Heart left ventricle (tissue), 16 donors: Measurements from ENCODE around the gene NT5DC2. TPM values are rescaled to one million over a fixed set of nuclear protein-coding genes. Genes with fewer than 3 reads are reported as not detected.
A peak's percentile ranks its signal among the peaks of the same experiment; 100 is the strongest.

Experiments
- ATAC-seq, 4 donors: fragments of 200-7000 bp; cut with Tn5 transposase; one replicate each; pipeline ENCODE4 v1.9.1; 2020 to 2022; ENCODE audit warnings: moderate library complexity in 4 of 4, mild to moderate bottlenecking in 3 of 4, moderate number of reproducible peaks in 1 of 4
- DNase-seq, 5 donors: peaks; one replicate each; pipeline ENCODE4 v3.0.0-alpha.2; 2020
- H3K27ac ChIP-seq, 12 donors: fragments of 200-600 bp; sonication (generic) in 4 of 12; one replicate each; pipeline versions ENCODE4 v1.5.0 to v1.8.0; 2016 to 2022; ENCODE audit warnings: mild to moderate bottlenecking in 2 of 12
- H3K27me3 ChIP-seq, 9 donors: fragments of 200-600 bp; sonication (generic) in 2 of 9; one replicate each; pipeline versions ENCODE4 v1.5.1 to v1.8.0; 2016 to 2022; ENCODE audit warnings: mild to moderate bottlenecking in 3 of 9
- H3K36me3 ChIP-seq, 9 donors: fragments of 200-600 bp; sonication (generic) in 2 of 9; one replicate each; pipeline versions ENCODE4 v1.5.0 to v1.8.0; 2018 to 2022; ENCODE audit warnings: mild to moderate bottlenecking in 2 of 9
- H3K4me1 ChIP-seq, 12 donors: fragments of 200-600 bp; sonication (generic) in 4 of 12; one replicate each; pipeline versions ENCODE4 v1.5.0 to v1.8.0; 2016 to 2022; ENCODE audit warnings: mild to moderate bottlenecking in 3 of 12
- H3K4me3 ChIP-seq, 12 donors: fragments of 200-600 bp; sonication (generic) in 4 of 12; one replicate each; pipeline versions ENCODE4 v1.5.0 to v1.8.0; 2017 to 2022; ENCODE audit warnings: mild to moderate bottlenecking in 9 of 12, moderate library complexity in 4 of 12
- H3K9me3 ChIP-seq, 12 donors: fragments of 200-600 bp; sonication (generic) in 4 of 12; one replicate each; pipeline versions ENCODE4 v1.5.0 to v1.8.0; 2016 to 2022; ENCODE audit warnings: mild to moderate bottlenecking in 1 of 12
- CTCF ChIP-seq, 12 donors: fragments of 200-600 bp; sonication (generic) in 4 of 12; IDR thresholded peaks; one replicate each; pipeline versions ENCODE4 v1.5.0 to v1.8.0; 2018 to 2022; ENCODE audit warnings: antibody characterized with exemption in 12 of 12, mild to moderate bottlenecking in 5 of 12
- POLR2A ChIP-seq, 2 donors: fragments of 450-650 bp; IDR thresholded peaks; one replicate each; pipeline ENCODE4 v1.6.1; 2017; ENCODE audit warnings: antibody characterized with exemption in 2 of 2, mild to moderate bottlenecking in 2 of 2, moderate library complexity in 2 of 2
- WGBS, 4 donors: extraction: QIAGEN DNeasy Blood & Tissue Kit in 2 of 4; methylation state at CpG; one replicate each; pipeline versions ENCODE4 v1.1.5 to v1.1.7; 2013 to 2018; 5-methylcytosine and 5-hydroxymethylcytosine counted together
- intact Hi-C, 10 donors: fragments of 100-400 bp; cut with DNase I; formaldehyde crosslinking; loops; one replicate each; pipeline versions ENCODE4 v1.11.1 to v1.14.2; 2022
- polyA plus RNA-seq, 2 donors: library from polyadenylated mRNA; stranded (reverse); fragments of 200-250 nt; gene quantifications; one replicate each; pipeline ENCODE4 v1.2.3, GENCODE V29; 2013
- total RNA-seq, 9 donors: library from RNA; depleted of rRNA in 2 of 9; stranded (reverse); fragments of >200 nt in 2 of 9; fragmentation: NEBNext Ultra II Directional in 3 of 9; extraction: Animal tissue kit (Norgen Biotek cat#: 25700) in 3 of 9; gene quantifications; one replicate each; pipeline versions ENCODE4 v1.1.0 to v1.2.4, GENCODE V29; 2016 to 2023
- donor health status: ischemic (EF 13 %, LVEDD 7.1; RV severe dilation, severe dysfunction).
- donor health status: healthy with polysubstance abuse.
- donor health status: DM: no; HTN: yes; CAD: no.
- donor health status: DM: no; HTN: no; CAD: no.
- donor health status: ischemic (EF 25% LVEDD 6.9; RV normal size, moderate dysfunction).
- donor health status: ischemic (EF 25% LVEDD 5.7; RV mildly dilated, moderate dysfunction).
- donor health status: healthy.
- donor health status: DM: yes; HTN: yes; CAD: no.
- donor health status: ischemic (EF 35%, LVEDD 5.7; RV mildly dilated, moderate dysfunction).
- donor health status: nonischemic (EF 11% LVEDD 7.7; RV severe dilation, severe dysfunction).
- donor health status: DM: yes; HTN: yes; CAD: no.
- donor health status: PGD.
- donor health status: ischemic (EF 29% LVEDD 5.4; RV normal size, mild dysfunction).
- donor health status: nonischemic (EF 23%, LVEDD 6.1; RV moderate dilation, normal function).

Gene NT5DC2
- total and polyA plus RNA-seq, 11 donors: 22.8 to 99.6 (median 59.7) TPM

GRCh38 chr3:52523386-52524257, 10.0 kb downstream of the NT5DC2 start:
- WGBS, 4 donors: 95 to 97% (median 95%) methylated on average over 20 to 26 of the region's 26 CpGs
- intact Hi-C loops: no loop called here
- no peak for ATAC-seq
- no peaks in the 10 kb centered on the region for H3K9me3 ChIP-seq
- peak overlapping the region in 4 of 12 donors; percentile 76 to 91 (median 79) for H3K27ac ChIP-seq
- no peaks in the 10 kb centered on the region for H3K27me3 ChIP-seq
- no peak for TF ChIP-seq CTCF (IDR thresholded peaks at IDR 0.05)
- no peak for TF ChIP-seq POLR2A (IDR thresholded peaks at IDR 0.05)
- H3K4me1 ChIP-seq: peaks cover 9 to 40% (median 25%) of the 10 kb centered on the region in 12 donors
- DNase-seq: peak in 3 of 5 donors; percentile 20 to 51 (median 26)
- H3K36me3 ChIP-seq: peaks cover 0 to 92% (median 26%) of the 10 kb centered on the region in 9 donors
- no peak overlapping the region for H3K4me3 ChIP-seq

DNA sequence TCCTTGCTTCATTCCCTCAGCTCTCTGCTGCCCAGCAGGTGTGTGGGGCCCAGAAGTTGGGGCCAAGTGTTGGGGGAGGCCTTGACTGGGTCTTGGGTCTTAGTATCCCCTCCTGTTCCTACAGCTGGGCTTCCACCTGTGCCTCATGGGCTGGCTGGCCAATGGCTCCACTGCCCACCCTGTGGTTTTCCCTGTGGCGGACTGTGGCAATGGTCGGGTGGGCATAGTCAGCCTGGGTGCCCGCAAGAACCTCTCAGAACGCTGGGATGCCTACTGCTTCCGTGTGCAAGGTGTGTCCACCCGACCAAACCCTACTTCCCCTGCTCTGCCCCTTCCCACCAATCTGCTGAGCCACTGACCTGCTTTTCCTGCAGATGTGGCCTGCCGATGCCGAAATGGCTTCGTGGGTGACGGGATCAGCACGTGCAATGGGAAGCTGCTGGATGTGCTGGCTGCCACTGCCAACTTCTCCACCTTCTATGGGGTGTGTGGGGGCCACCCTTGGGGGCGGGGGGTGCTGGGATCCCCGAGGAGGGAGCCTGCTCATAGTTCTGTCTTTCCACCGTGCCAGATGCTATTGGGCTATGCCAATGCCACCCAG, 10.9 kb downstream of the NT5DC2 start:
- WGBS, 4 donors: 90 to 95% (median 93%) methylated on average over 10 to 14 of the region's 14 CpGs
- Histone ChIP-seq H3K27ac (no peak overlapping the region), H3K9me3 (no peaks in the 10 kb centered on the region), H3K4me1 (peaks cover 9 to 43% (median 24%) of the 10 kb centered on the region in 12 donors), H3K36me3 (peaks cover 0 to 94% (median 21%) of the 10 kb centered on the region in 9 donors), H3K4me3 (no peak overlapping the region), H3K27me3 (no peaks in the 10 kb centered on the region)
- intact Hi-C loops: no loop called here
- TF ChIP-seq POLR2A (IDR thresholded peaks at IDR 0.05) (no peak), CTCF (IDR thresholded peaks at IDR 0.05) (no peak)
- DNase-seq (peak in 3 of 5 donors; percentile 15 to 47 (median 18)), ATAC-seq (no peak)

GRCh38 chr3:52521881-52522650, 11.6 kb downstream of the NT5DC2 start:
- peak in 3 of 5 donors; percentile 18 to 62 (median 21) for DNase-seq
- Histone ChIP-seq H3K27ac (no peak overlapping the region), H3K4me1 (peaks cover 9 to 38% (median 24%) of the 10 kb centered on the region in 12 donors), H3K9me3 (no peaks in the 10 kb centered on the region), H3K36me3 (peaks cover 0 to 95% (median 19%) of the 10 kb centered on the region in 9 donors), H3K27me3 (no peaks in the 10 kb centered on the region), H3K4me3 (no peak overlapping the region)
- intact Hi-C loops: no loop called here
- WGBS, 4 donors: 94 to 98% (median 96%) methylated on average over 19 to 33 of the region's 33 CpGs
- ATAC-seq: no peak
- TF ChIP-seq CTCF (IDR thresholded peaks at IDR 0.05): no peak
- TF ChIP-seq POLR2A (IDR thresholded peaks at IDR 0.05): no peak
